ENCODE data around the gene PLEKHA6.

The PLEKHA6 gene

GRCh38 chr1:204319027-204319426 is 40.7 kb downstream of the PLEKHA6 start:
- no peak overlapping the region for H2AK5ac ChIP-seq (ENCODE audit: low read length, severe bottlenecking)
- H2BK12ac ChIP-seq (ENCODE audit: low read length in 2 of 2) = peak overlapping the region; percentile 49 to 95
- no peak overlapping the region for H3K4me2 ChIP-seq (ENCODE audit: low read length, poor library complexity, severe bottlenecking)
- peak overlapping the region; percentile 27 for H2BK120ac ChIP-seq (ENCODE audit: low read depth, low read length)
- no peak overlapping the region for H3K14ac ChIP-seq (ENCODE audit: low read length in 2 of 2)
- H3K23ac ChIP-seq (ENCODE audit: low read length in 2 of 2) = no peak overlapping the region
- DNase-seq = peak; percentile 64
- no peak overlapping the region for H3K27ac ChIP-seq (ENCODE audit: low read length, poor library complexity, severe bottlenecking)
- H4K91ac ChIP-seq (ENCODE audit: low read length) = peak overlapping the region; percentile 81
- no peaks in the 10 kb centered on the region for H3K36me3 ChIP-seq (ENCODE audit: control insufficient read depth in 1 of 2, insufficient read depth in 2 of 2, low read depth in 1 of 2, low read length in 2 of 2)
- peaks cover 10% of the 10 kb centered on the region for H3K4me1 ChIP-seq (ENCODE audit: control insufficient read depth, insufficient read depth, low read depth, low read length)
- H4K8ac ChIP-seq (ENCODE audit: low read length) = peak overlapping the region; percentile 33
- H3K18ac ChIP-seq (ENCODE audit: low read depth in 1 of 2, low read length in 2 of 2) = peak overlapping the region; percentile 81 to 93
- no peaks in the 10 kb centered on the region for H3K79me1 ChIP-seq (replicated peaks; ENCODE audit: low read length, poor library complexity, severe bottlenecking)
- no peak overlapping the region for H2AFZ ChIP-seq (ENCODE audit: low read depth, low read length)
- no peak overlapping the region for H3K9ac ChIP-seq (ENCODE audit: low read length)
- H2BK15ac ChIP-seq (ENCODE audit: low read depth, poor library complexity, severe bottlenecking) = no peak overlapping the region
- no peak overlapping the region for H3K4me3 ChIP-seq (ENCODE audit: insufficient read depth in 1 of 2, low read depth in 1 of 2, low read length in 2 of 2)
- no peaks in the 10 kb centered on the region for H3K9me3 ChIP-seq (ENCODE audit: control insufficient read depth, low read length)
- H2BK5ac ChIP-seq (ENCODE audit: low read depth, low read length, poor library complexity, severe bottlenecking) = no peak overlapping the region
- WGBS = 31% methylated on average over 4 of the region's 5 CpGs
- peaks cover 16 to 23% of the 10 kb centered on the region in 2 experiments for H3K27me3 ChIP-seq (ENCODE audit: control insufficient read depth in 1 of 2, insufficient read depth in 1 of 2, low read length in 2 of 2)
- H3K4ac ChIP-seq (ENCODE audit: low read depth in 1 of 2, low read length in 2 of 2) = peak overlapping the region in 1 of 2 experiments; percentile 86

- no peak overlapping the region for H3K4me3 ChIP-seq (ENCODE audit: insufficient read depth in 1 of 2, low read depth in 1 of 2, low read length in 2 of 2)
- H3K23ac ChIP-seq (ENCODE audit: low read length in 2 of 2) = no peak overlapping the region
- peak overlapping the region in 1 of 2 experiments; percentile 74 for H3K4ac ChIP-seq (ENCODE audit: low read depth in 1 of 2, low read length in 2 of 2)
- H3K27me3 ChIP-seq (ENCODE audit: control insufficient read depth in 1 of 2, insufficient read depth in 1 of 2, low read length in 2 of 2) = peaks cover 23 to 28% of the 10 kb centered on the region in 2 experiments
- H2BK12ac ChIP-seq (ENCODE audit: low read length in 2 of 2) = peak overlapping the region; percentile 59 to 83
- peaks cover 10% of the 10 kb centered on the region for H3K4me1 ChIP-seq (ENCODE audit: control insufficient read depth, insufficient read depth, low read depth, low read length)
- H3K27ac ChIP-seq (ENCODE audit: low read length, poor library complexity, severe bottlenecking) = no peak overlapping the region
- WGBS = 95% methylated on average over 5 of the region's 5 CpGs
- H4K91ac ChIP-seq (ENCODE audit: low read length) = peak overlapping the region; percentile 18
- peak overlapping the region; percentile 57 for H2BK120ac ChIP-seq (ENCODE audit: low read depth, low read length)
- no peak overlapping the region for H2AK5ac ChIP-seq (ENCODE audit: low read length, severe bottlenecking)
- peak overlapping the region; percentile 59 to 77 for H3K18ac ChIP-seq (ENCODE audit: low read depth in 1 of 2, low read length in 2 of 2)
- H2BK15ac ChIP-seq (ENCODE audit: low read depth, poor library complexity, severe bottlenecking) = no peak overlapping the region
- H3K9me3 ChIP-seq (ENCODE audit: control insufficient read depth, low read length) = no peaks in the 10 kb centered on the region
- H3K9ac ChIP-seq (ENCODE audit: low read length) = no peak overlapping the region
- H3K36me3 ChIP-seq (ENCODE audit: control insufficient read depth in 1 of 2, insufficient read depth in 2 of 2, low read depth in 1 of 2, low read length in 2 of 2) = no peaks in the 10 kb centered on the region
- no peak overlapping the region for H2BK5ac ChIP-seq (ENCODE audit: low read depth, low read length, poor library complexity, severe bottlenecking)
- no peak overlapping the region for H3K14ac ChIP-seq (ENCODE audit: low read length in 2 of 2)
- H2AFZ ChIP-seq (ENCODE audit: low read depth, low read length) = no peak overlapping the region
- H3K79me1 ChIP-seq (replicated peaks; ENCODE audit: low read length, poor library complexity, severe bottlenecking) = no peaks in the 10 kb centered on the region
- H3K4me2 ChIP-seq (ENCODE audit: low read length, poor library complexity, severe bottlenecking) = no peak overlapping the region
- no peak for DNase-seq
- H4K8ac ChIP-seq (ENCODE audit: low read length) = peak overlapping the region; percentile 46
Measured at GRCh38 chr1:204318324-204318723, 41.4 kb downstream of the PLEKHA6 start.

- DNase-seq = no peak
- H3K18ac ChIP-seq (ENCODE audit: low read depth in 1 of 2, low read length in 2 of 2) = no peak overlapping the region
- peak overlapping the region; percentile 16 for H2BK15ac ChIP-seq (ENCODE audit: low read depth, poor library complexity, severe bottlenecking)
- no peak overlapping the region for H2BK5ac ChIP-seq (ENCODE audit: low read depth, low read length, poor library complexity, severe bottlenecking)
- no peak overlapping the region for H3K4me3 ChIP-seq (ENCODE audit: insufficient read depth in 1 of 2, low read depth in 1 of 2, low read length in 2 of 2)
- no peak overlapping the region for H3K14ac ChIP-seq (ENCODE audit: low read length in 2 of 2)
- H3K4ac ChIP-seq (ENCODE audit: low read depth in 1 of 2, low read length in 2 of 2) = peak overlapping the region in 1 of 2 experiments; percentile 45
- H3K27me3 ChIP-seq (ENCODE audit: control insufficient read depth in 1 of 2, insufficient read depth in 1 of 2, low read length in 2 of 2) = peaks cover 29% of the 10 kb centered on the region in 2 experiments
- H3K4me1 ChIP-seq (ENCODE audit: control insufficient read depth, insufficient read depth, low read depth, low read length) = peaks cover 10% of the 10 kb centered on the region
- no peak overlapping the region for H2AFZ ChIP-seq (ENCODE audit: low read depth, low read length)
- H3K9me3 ChIP-seq (ENCODE audit: control insufficient read depth, low read length) = no peaks in the 10 kb centered on the region
- no peak overlapping the region for H3K4me2 ChIP-seq (ENCODE audit: low read length, poor library complexity, severe bottlenecking)
- H3K9ac ChIP-seq (ENCODE audit: low read length) = no peak overlapping the region
- no peak overlapping the region for H2BK120ac ChIP-seq (ENCODE audit: low read depth, low read length)
- no peak overlapping the region for H4K8ac ChIP-seq (ENCODE audit: low read length)
- no peak overlapping the region for H3K23ac ChIP-seq (ENCODE audit: low read length in 2 of 2)
- no peak overlapping the region for H3K27ac ChIP-seq (ENCODE audit: low read length, poor library complexity, severe bottlenecking)
- peak overlapping the region; percentile 33 to 37 for H2BK12ac ChIP-seq (ENCODE audit: low read length in 2 of 2)
- H3K36me3 ChIP-seq (ENCODE audit: control insufficient read depth in 1 of 2, insufficient read depth in 2 of 2, low read depth in 1 of 2, low read length in 2 of 2) = no peaks in the 10 kb centered on the region
- no peak overlapping the region for H2AK5ac ChIP-seq (ENCODE audit: low read length, severe bottlenecking)
- H4K91ac ChIP-seq (ENCODE audit: low read length) = peak overlapping the region; percentile 25
- 41% methylated on average over 5 of the region's 5 CpGs for WGBS
- H3K79me1 ChIP-seq (replicated peaks; ENCODE audit: low read length, poor library complexity, severe bottlenecking) = no peaks in the 10 kb centered on the region
Measured at GRCh38 chr1:204317170-204317569, 42.6 kb downstream of the PLEKHA6 start.

GRCh38 chr1:204316164-204316563 is 43.6 kb downstream of the PLEKHA6 start:
- no peak overlapping the region for H3K4me3 ChIP-seq (ENCODE audit: insufficient read depth in 1 of 2, low read depth in 1 of 2, low read length in 2 of 2)
- no peak overlapping the region for H3K27ac ChIP-seq (ENCODE audit: low read length, poor library complexity, severe bottlenecking)
- no peaks in the 10 kb centered on the region for H3K9me3 ChIP-seq (ENCODE audit: control insufficient read depth, low read length)
- no peak overlapping the region for H2AFZ ChIP-seq (ENCODE audit: low read depth, low read length)
- H3K36me3 ChIP-seq (ENCODE audit: control insufficient read depth in 1 of 2, insufficient read depth in 2 of 2, low read depth in 1 of 2, low read length in 2 of 2) = no peaks in the 10 kb centered on the region
- H4K91ac ChIP-seq (ENCODE audit: low read length) = no peak overlapping the region
- no peak overlapping the region for H2BK5ac ChIP-seq (ENCODE audit: low read depth, low read length, poor library complexity, severe bottlenecking)
- no peak overlapping the region for H3K14ac ChIP-seq (ENCODE audit: low read length in 2 of 2)
- peak overlapping the region; percentile 45 to 79 for H2BK12ac ChIP-seq (ENCODE audit: low read length in 2 of 2)
- H3K4ac ChIP-seq (ENCODE audit: low read depth in 1 of 2, low read length in 2 of 2) = peak overlapping the region in 1 of 2 experiments; percentile 30
- no peak for DNase-seq
- peaks cover 33 to 34% of the 10 kb centered on the region in 2 experiments for H3K27me3 ChIP-seq (ENCODE audit: control insufficient read depth in 1 of 2, insufficient read depth in 1 of 2, low read length in 2 of 2)
- H2AK5ac ChIP-seq (ENCODE audit: low read length, severe bottlenecking) = no peak overlapping the region
- no peak overlapping the region for H3K9ac ChIP-seq (ENCODE audit: low read length)
- no peak overlapping the region for H2BK120ac ChIP-seq (ENCODE audit: low read depth, low read length)
- H3K4me1 ChIP-seq (ENCODE audit: control insufficient read depth, insufficient read depth, low read depth, low read length) = peaks cover 10% of the 10 kb centered on the region
- no peak overlapping the region for H3K23ac ChIP-seq (ENCODE audit: low read length in 2 of 2)
- 88% methylated on average over 6 of the region's 6 CpGs for WGBS
- H2BK15ac ChIP-seq (ENCODE audit: low read depth, poor library complexity, severe bottlenecking) = no peak overlapping the region
- H4K8ac ChIP-seq (ENCODE audit: low read length) = no peak overlapping the region
- H3K4me2 ChIP-seq (ENCODE audit: low read length, poor library complexity, severe bottlenecking) = no peak overlapping the region
- no peaks in the 10 kb centered on the region for H3K79me1 ChIP-seq (replicated peaks; ENCODE audit: low read length, poor library complexity, severe bottlenecking)
- peak overlapping the region in 1 of 2 experiments; percentile 15 for H3K18ac ChIP-seq (ENCODE audit: low read depth in 1 of 2, low read length in 2 of 2)

All from mesenchymal stem cell (in vitro differentiated cells and primary cell).